SK-N-SH (cell line): Measurements from ENCODE around the gene UGT1A10.

ENCODE experiments used
- CTCF ChIP-seq: fragments of 200-600 bp; sonication (generic); IDR thresholded peaks from 2 replicates; pipeline ENCODE4 v1.6.1; 2017; ENCODE audit warnings: antibody characterized with exemption, mild to moderate bottlenecking, moderate library complexity
- EP300 ChIP-seq, 2 experiments: IDR thresholded peaks; 2 replicates each; pipeline versions ENCODE4 v1.4.0 to v1.6.1; 2012; ENCODE audit warnings: borderline replicate concordance in 1 of 2, low read depth in 1 of 2, low read length in 1 of 2
- EZH2phosphoT487 ChIP-seq: fragments of 200-600 bp; sonication (generic); IDR thresholded peaks from 2 replicates; pipeline ENCODE4 v1.6.1; 2017; ENCODE audit warnings: low read depth, mixed run types, mild to moderate bottlenecking, antibody characterized with exemption, moderate library complexity, borderline replicate concordance
- PBX3 ChIP-seq: IDR thresholded peaks from 2 replicates; pipeline ENCODE4; 2012
- RAD21 ChIP-seq: IDR thresholded peaks from 2 replicates; pipeline ENCODE4 v1.6.1; 2012; ENCODE audit warnings: mild to moderate bottlenecking, low read length
- REST ChIP-seq: IDR thresholded peaks from 2 replicates; pipeline ENCODE4 v1.6.1; 2012; ENCODE audit warnings: mild to moderate bottlenecking, low read depth, low read length, moderate library complexity
- RFX5 ChIP-seq: IDR thresholded peaks from 2 replicates; pipeline ENCODE4 v1.6.1; 2012; ENCODE audit warnings: mild to moderate bottlenecking, improper control_type of control experiment, low read length
- TEAD4 ChIP-seq: IDR thresholded peaks from 2 replicates; pipeline ENCODE4 v1.4.0; 2012; ENCODE audit warnings: mild to moderate bottlenecking, borderline replicate concordance; ENCODE audit not compliant: insufficient read depth
- YY1 ChIP-seq: IDR thresholded peaks from 2 replicates; pipeline ENCODE4 v1.4.0; 2012; ENCODE audit warnings: low read depth, mild to moderate bottlenecking

- TF ChIP-seq RFX5 (no peak), YY1 (no peak), CTCF (no peak), EP300 (IDR thresholded peaks at IDR 0.05; ENCODE audit: borderline replicate concordance in 1 of 2, low read depth in 1 of 2, low read length in 1 of 2) (no peak), EZH2phosphoT487 (no peak), REST (no peak), PBX3 (no peak), RAD21 (no peak), TEAD4 (no peak)
Observed at GRCh38 chr2:233611284-233611683, 25.0 kb upstream of the UGT1A10 start.
